ENCODE results near the gene SPCS2. TPM values are rescaled to one million over a fixed set of nuclear protein-coding genes. Genes with fewer than 3 reads are reported as not detected.
"Not testable (repeated sequence)": the region's sequence is repeated elsewhere in the genome, so short reads cannot be mapped to it uniquely, and the experiment has no call there.

Gene SPCS2
- total RNA-seq, 1 donor from 2014 or later, result 120 TPM

- H3K27me3 ChIP-seq (ENCODE audit: insufficient read depth, low read length), result no peaks in the 10 kb centered on the region
- H2AFZ ChIP-seq (ENCODE audit: low read depth, low read length), result no peak overlapping the region
- H3K9me3 ChIP-seq (ENCODE audit: insufficient read depth, low read depth, low read length), result no peaks in the 10 kb centered on the region
- H3K27me3 Mint-ChIP-seq (ENCODE audit: low read depth, unreplicated experiment), result no peaks in the 10 kb centered on the region
- no peak overlapping the region for H3K27ac ChIP-seq (ENCODE audit: low read depth, low read length)
- H3K36me3 ChIP-seq (ENCODE audit: insufficient read depth, low read length), result peaks cover 8% of the 10 kb centered on the region
- H3K36me3 Mint-ChIP-seq (ENCODE audit: low read depth, unreplicated experiment), result peaks cover 18% of the 10 kb centered on the region
- H3K4me1 ChIP-seq (ENCODE audit: insufficient read depth, low read length), result peaks cover 2% of the 10 kb centered on the region
- no peak overlapping the region for H3K9ac ChIP-seq (ENCODE audit: low read length)
- no peaks in the 10 kb centered on the region for H3K79me2 ChIP-seq (ENCODE audit: insufficient read depth, low read length)
- H3K27ac Mint-ChIP-seq (ENCODE audit: unreplicated experiment), result no peak overlapping the region
- peaks cover 3% of the 10 kb centered on the region for H3K4me1 Mint-ChIP-seq (ENCODE audit: low read depth, unreplicated experiment)
- peaks cover 6% of the 10 kb centered on the region for H3K9me3 Mint-ChIP-seq (ENCODE audit: unreplicated experiment)
- no peak overlapping the region for H3K4me2 ChIP-seq (ENCODE audit: low read length)
- no peak for FAIRE-seq
- H4K20me1 ChIP-seq (ENCODE audit: insufficient read depth, low read length), result no peaks in the 10 kb centered on the region
- TF ChIP-seq, protein P1, sequence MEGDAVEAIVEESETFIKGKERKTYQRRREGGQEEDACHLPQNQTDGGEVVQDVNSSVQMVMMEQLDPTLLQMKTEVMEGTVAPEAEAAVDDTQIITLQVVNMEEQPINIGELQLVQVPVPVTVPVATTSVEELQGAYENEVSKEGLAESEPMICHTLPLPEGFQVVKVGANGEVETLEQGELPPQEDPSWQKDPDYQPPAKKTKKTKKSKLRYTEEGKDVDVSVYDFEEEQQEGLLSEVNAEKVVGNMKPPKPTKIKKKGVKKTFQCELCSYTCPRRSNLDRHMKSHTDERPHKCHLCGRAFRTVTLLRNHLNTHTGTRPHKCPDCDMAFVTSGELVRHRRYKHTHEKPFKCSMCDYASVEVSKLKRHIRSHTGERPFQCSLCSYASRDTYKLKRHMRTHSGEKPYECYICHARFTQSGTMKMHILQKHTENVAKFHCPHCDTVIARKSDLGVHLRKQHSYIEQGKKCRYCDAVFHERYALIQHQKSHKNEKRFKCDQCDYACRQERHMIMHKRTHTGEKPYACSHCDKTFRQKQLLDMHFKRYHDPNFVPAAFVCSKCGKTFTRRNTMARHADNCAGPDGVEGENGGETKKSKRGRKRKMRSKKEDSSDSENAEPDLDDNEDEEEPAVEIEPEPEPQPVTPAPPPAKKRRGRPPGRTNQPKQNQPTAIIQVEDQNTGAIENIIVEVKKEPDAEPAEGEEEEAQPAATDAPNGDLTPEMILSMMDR (IDR thresholded peaks at IDR 0.05; ENCODE audit: insufficient read depth, low read depth, low read length), result no peak
- TF ChIP-seq EZH2 (IDR thresholded peaks at IDR 0.05; ENCODE audit: insufficient read depth, low read length), result no peak
- no peak for DNase-seq (ENCODE audit: low read depth)
- H3K4me3 ChIP-seq (ENCODE audit: insufficient read depth, low read depth, low read length), result no peak overlapping the region
- H3K4me3 Mint-ChIP-seq (ENCODE audit: unreplicated experiment), result no peak overlapping the region
Measured at GRCh38 chr11:75011872-75012271, 62.8 kb downstream of the SPCS2 start.

- Histone ChIP-seq H3K9me3 (ENCODE audit: insufficient read depth, low read depth, low read length) (no peaks in the 10 kb centered on the region), H3K36me3 (ENCODE audit: insufficient read depth, low read length) (peaks cover 3% of the 10 kb centered on the region), H3K9ac (ENCODE audit: low read length) (no peak overlapping the region), H3K4me3 (ENCODE audit: insufficient read depth, low read depth, low read length) (no peak overlapping the region), H3K4me1 (ENCODE audit: insufficient read depth, low read length) (peaks cover 2% of the 10 kb centered on the region), H4K20me1 (ENCODE audit: insufficient read depth, low read length) (no peaks in the 10 kb centered on the region), H3K27ac (ENCODE audit: low read depth, low read length) (no peak overlapping the region), H3K79me2 (ENCODE audit: insufficient read depth, low read length) (no peaks in the 10 kb centered on the region), H3K4me2 (ENCODE audit: low read length) (no peak overlapping the region), H2AFZ (ENCODE audit: low read depth, low read length) (no peak overlapping the region), H3K27me3 (ENCODE audit: insufficient read depth, low read length) (no peaks in the 10 kb centered on the region)
- TF ChIP-seq EZH2 (IDR thresholded peaks at IDR 0.05; ENCODE audit: insufficient read depth, low read length), result no peak
- TF ChIP-seq, protein P1 (IDR thresholded peaks at IDR 0.05; ENCODE audit: insufficient read depth, low read depth, low read length), result no peak
- Mint-ChIP-seq H3K27ac (ENCODE audit: unreplicated experiment) (no peak overlapping the region), H3K9me3 (ENCODE audit: unreplicated experiment) (peaks cover 11% of the 10 kb centered on the region), H3K4me3 (ENCODE audit: unreplicated experiment) (no peak overlapping the region), H3K36me3 (ENCODE audit: low read depth, unreplicated experiment) (peaks cover 20% of the 10 kb centered on the region), H3K27me3 (ENCODE audit: low read depth, unreplicated experiment) (no peaks in the 10 kb centered on the region), H3K4me1 (ENCODE audit: low read depth, unreplicated experiment) (peaks cover 3% of the 10 kb centered on the region)
- FAIRE-seq, result no peak
- DNase-seq (ENCODE audit: low read depth), result no peak
Measured at GRCh38 chr11:75013051-75013450, 64.0 kb downstream of the SPCS2 start.

GRCh38 chr11:75014129-75014528 is 65.1 kb downstream of the SPCS2 start:
- Mint-ChIP-seq H3K4me1 (ENCODE audit: low read depth, unreplicated experiment) (peaks cover 3% of the 10 kb centered on the region), H3K27ac (ENCODE audit: unreplicated experiment) (no peak overlapping the region), H3K36me3 (ENCODE audit: low read depth, unreplicated experiment) (peaks cover 24% of the 10 kb centered on the region), H3K9me3 (ENCODE audit: unreplicated experiment) (peaks cover 18% of the 10 kb centered on the region), H3K27me3 (ENCODE audit: low read depth, unreplicated experiment) (no peaks in the 10 kb centered on the region), H3K4me3 (ENCODE audit: unreplicated experiment) (no peak overlapping the region)
- Histone ChIP-seq H3K9me3 (ENCODE audit: insufficient read depth, low read depth, low read length) (no peaks in the 10 kb centered on the region), H2AFZ (ENCODE audit: low read depth, low read length) (no peak overlapping the region), H3K27ac (ENCODE audit: low read depth, low read length) (no peak overlapping the region), H3K27me3 (ENCODE audit: insufficient read depth, low read length) (no peaks in the 10 kb centered on the region), H3K4me2 (ENCODE audit: low read length) (no peak overlapping the region), H3K4me1 (ENCODE audit: insufficient read depth, low read length) (peaks cover 2% of the 10 kb centered on the region), H3K36me3 (ENCODE audit: insufficient read depth, low read length) (no peaks in the 10 kb centered on the region), H3K4me3 (ENCODE audit: insufficient read depth, low read depth, low read length) (no peak overlapping the region), H4K20me1 (ENCODE audit: insufficient read depth, low read length) (no peaks in the 10 kb centered on the region), H3K79me2 (ENCODE audit: insufficient read depth, low read length) (no peaks in the 10 kb centered on the region), H3K9ac (ENCODE audit: low read length) (no peak overlapping the region)
- TF ChIP-seq, protein P1 (IDR thresholded peaks at IDR 0.05; ENCODE audit: insufficient read depth, low read depth, low read length), result no peak
- TF ChIP-seq EZH2 (IDR thresholded peaks at IDR 0.05; ENCODE audit: insufficient read depth, low read length), result no peak
- peak; percentile 76 for DNase-seq (ENCODE audit: low read depth)
- no peak for FAIRE-seq

- H2AFZ ChIP-seq (ENCODE audit: low read depth, low read length); FAIRE-seq; H3K27ac Mint-ChIP-seq (ENCODE audit: unreplicated experiment): not testable (repeated sequence)
Measured at GRCh38 chr11:75019200-75019599, 70.1 kb downstream of the SPCS2 start.

More at GRCh38 chr11:75019200-75019599, 70.1 kb downstream of the SPCS2 start:
- Mint-ChIP-seq H3K36me3 (ENCODE audit: low read depth, unreplicated experiment) (peaks cover 16% of the 10 kb centered on the region), H3K9me3 (ENCODE audit: unreplicated experiment) (peaks cover 22% of the 10 kb centered on the region)
- not testable (repeated sequence) for H3K27me3 Mint-ChIP-seq (ENCODE audit: low read depth, unreplicated experiment); DNase-seq (ENCODE audit: low read depth); H3K9ac ChIP-seq (ENCODE audit: low read length); H3K4me2 ChIP-seq (ENCODE audit: low read length); H3K4me3 ChIP-seq (ENCODE audit: insufficient read depth, low read depth, low read length); H3K36me3 ChIP-seq (ENCODE audit: insufficient read depth, low read length); H3K27me3 ChIP-seq (ENCODE audit: insufficient read depth, low read length); H3K27ac ChIP-seq (ENCODE audit: low read depth, low read length); H3K79me2 ChIP-seq (ENCODE audit: insufficient read depth, low read length); H4K20me1 ChIP-seq (ENCODE audit: insufficient read depth, low read length); H3K4me1 Mint-ChIP-seq (ENCODE audit: low read depth, unreplicated experiment); H3K4me3 Mint-ChIP-seq (ENCODE audit: unreplicated experiment); H3K4me1 ChIP-seq (ENCODE audit: insufficient read depth, low read length); H3K9me3 ChIP-seq (ENCODE audit: insufficient read depth, low read depth, low read length)
